HepG2 (cell line): ENCODE measurements around the gene ARAP1. TPM values are rescaled to one million over a fixed set of nuclear protein-coding genes. Genes with fewer than 3 reads are reported as not detected.

Experiments
- EED ChIP-seq: sonication (generic); formaldehyde crosslinking; IDR thresholded peaks from 2 replicates; pipeline ENCODE4 v1.5.0; 2020; ENCODE audit warnings: mild to moderate bottlenecking, missing genetic modification reagents
- GATA4 ChIP-seq: sonication (generic); IDR thresholded peaks from 2 replicates; pipeline ENCODE4 v1.6.1; 2016; ENCODE audit warnings: antibody characterized with exemption, low read depth, borderline replicate concordance
- MNT ChIP-seq: fragments of 450-650 bp; IDR thresholded peaks from 2 replicates; pipeline ENCODE4 v1.6.1; 2016
- MXI1 ChIP-seq: IDR thresholded peaks from 3 replicates; pipeline ENCODE4 v1.6.1; 2012; ENCODE audit warnings: low read depth, low read length, inconsistent platforms, borderline replicate concordance
- MZF1 ChIP-seq: sonication (generic); formaldehyde crosslinking; IDR thresholded peaks from 2 replicates; pipeline ENCODE4 v1.8.1; 2023; ENCODE audit warnings: mild to moderate bottlenecking, missing genetic modification reagents, borderline replicate concordance
- NFE2L2 ChIP-seq: fragments of 150-350 bp; IDR thresholded peaks from 2 replicates; pipeline ENCODE4 v1.6.1; 2014; ENCODE audit warnings: low read length
- NFIB ChIP-seq: sonication (generic); formaldehyde crosslinking; IDR thresholded peaks from 2 replicates; pipeline ENCODE4 v1.9.0; 2021; ENCODE audit warnings: missing genetic modification reagents, mild to moderate bottlenecking, borderline replicate concordance
- RORA ChIP-seq: sonication (generic); formaldehyde crosslinking; IDR thresholded peaks from 2 replicates; pipeline ENCODE4 v1.5.0; 2020; ENCODE audit warnings: mild to moderate bottlenecking, missing genetic modification reagents, moderate library complexity
- SAP130 ChIP-seq: IDR thresholded peaks from 2 replicates; pipeline ENCODE4 v1.6.1; 2016; ENCODE audit warnings: low read depth
- SNAI1 ChIP-seq: sonication (generic); formaldehyde crosslinking; IDR thresholded peaks from 2 replicates; pipeline ENCODE4 v1.5.0; 2020; ENCODE audit warnings: mild to moderate bottlenecking, missing genetic modification reagents, borderline replicate concordance
- TERF1 ChIP-seq: sonication (generic); formaldehyde crosslinking; IDR thresholded peaks from 2 replicates; pipeline ENCODE4 v1.8.0; 2022; ENCODE audit warnings: mild to moderate bottlenecking, missing genetic modification reagents, moderate library complexity
- ZBTB37 ChIP-seq: sonication (generic); formaldehyde crosslinking; IDR thresholded peaks from 2 replicates; pipeline ENCODE4 v1.4.0; 2020; ENCODE audit warnings: mild to moderate bottlenecking, missing genetic modification reagents
- ZNF549 ChIP-seq: sonication (generic); formaldehyde crosslinking; IDR thresholded peaks from 2 replicates; pipeline ENCODE4 v1.5.0; 2020; ENCODE audit warnings: missing genetic modification reagents
- ZNF570 ChIP-seq: sonication (generic); formaldehyde crosslinking; IDR thresholded peaks from 2 replicates; pipeline ENCODE4 v1.4.0; 2020; ENCODE audit warnings: mild to moderate bottlenecking, missing genetic modification reagents, borderline replicate concordance
- ZNF619 ChIP-seq: sonication (generic); formaldehyde crosslinking; IDR thresholded peaks from 2 replicates; pipeline ENCODE4 v1.4.0; 2020; ENCODE audit warnings: mild to moderate bottlenecking, missing genetic modification reagents
- ZNF788 ChIP-seq: sonication (generic); formaldehyde crosslinking; IDR thresholded peaks from 2 replicates; pipeline ENCODE4 v1.5.0; 2020; ENCODE audit warnings: mild to moderate bottlenecking, missing genetic modification reagents, borderline replicate concordance
- polyA plus RNA-seq, 8 experiments: library from polyadenylated mRNA; depleted of rRNA in 3 of 8; stranded (reverse) in 7 of 8; unstranded in 1 of 8; fragments of >200 nt; fragmentation: Illumina TruSeq in 4 of 8; extraction: Trizol in 4 of 8; gene quantifications; 2 replicates each; pipeline versions ENCODE4 v1.2.1 to v1.2.3, GENCODE V29; 2011 to 2016; ENCODE audit warnings: low read depth in 4 of 8, missing spikeins in 1 of 8, mixed read lengths in 1 of 8; ENCODE audit not compliant: insufficient read depth in 1 of 8
- total RNA-seq, 5 experiments: library from RNA; depleted of rRNA; stranded (reverse); fragments of >200 nt; fragmentation: Illumina TruSeq; extraction: Trizol; gene quantifications; 2 replicates each; pipeline ENCODE4 v1.2.3, GENCODE V29; 2016; ENCODE audit warnings: low read depth in 1 of 5
- TF ChIP-seq, protein P1 (sequence below), 2 experiments: sonication (generic) in 1 of 2; formaldehyde crosslinking in 1 of 2; IDR thresholded peaks; 2 replicates each; pipeline versions ENCODE4 v1.5.1 to v1.6.1; 2011 to 2020; ENCODE audit warnings: borderline replicate concordance in 1 of 2, low read depth in 1 of 2, low read length in 1 of 2, mild to moderate bottlenecking in 1 of 2, missing genetic modification reagents in 1 of 2, moderate library complexity in 1 of 2
- TF ChIP-seq, protein P2 (sequence below): conservative IDR thresholded peaks from 2 replicates; pipeline ENCODE4 v1.6.1; 2018; ENCODE audit warnings: missing genetic modification reagents
- TF ChIP-seq, protein P3 (sequence below): sonication (generic); formaldehyde crosslinking; IDR thresholded peaks from 2 replicates; pipeline ENCODE4 v1.4.0; 2020; ENCODE audit warnings: missing genetic modification reagents, low read depth, mild to moderate bottlenecking, borderline replicate concordance

ARAP1 gene
- total and polyA plus RNA-seq, 2 of the 13 experiments (the other 11 are each of a cell fraction or from before 2014, with no cell fraction given), result 43.2 to 55.5 TPM

DNA sequence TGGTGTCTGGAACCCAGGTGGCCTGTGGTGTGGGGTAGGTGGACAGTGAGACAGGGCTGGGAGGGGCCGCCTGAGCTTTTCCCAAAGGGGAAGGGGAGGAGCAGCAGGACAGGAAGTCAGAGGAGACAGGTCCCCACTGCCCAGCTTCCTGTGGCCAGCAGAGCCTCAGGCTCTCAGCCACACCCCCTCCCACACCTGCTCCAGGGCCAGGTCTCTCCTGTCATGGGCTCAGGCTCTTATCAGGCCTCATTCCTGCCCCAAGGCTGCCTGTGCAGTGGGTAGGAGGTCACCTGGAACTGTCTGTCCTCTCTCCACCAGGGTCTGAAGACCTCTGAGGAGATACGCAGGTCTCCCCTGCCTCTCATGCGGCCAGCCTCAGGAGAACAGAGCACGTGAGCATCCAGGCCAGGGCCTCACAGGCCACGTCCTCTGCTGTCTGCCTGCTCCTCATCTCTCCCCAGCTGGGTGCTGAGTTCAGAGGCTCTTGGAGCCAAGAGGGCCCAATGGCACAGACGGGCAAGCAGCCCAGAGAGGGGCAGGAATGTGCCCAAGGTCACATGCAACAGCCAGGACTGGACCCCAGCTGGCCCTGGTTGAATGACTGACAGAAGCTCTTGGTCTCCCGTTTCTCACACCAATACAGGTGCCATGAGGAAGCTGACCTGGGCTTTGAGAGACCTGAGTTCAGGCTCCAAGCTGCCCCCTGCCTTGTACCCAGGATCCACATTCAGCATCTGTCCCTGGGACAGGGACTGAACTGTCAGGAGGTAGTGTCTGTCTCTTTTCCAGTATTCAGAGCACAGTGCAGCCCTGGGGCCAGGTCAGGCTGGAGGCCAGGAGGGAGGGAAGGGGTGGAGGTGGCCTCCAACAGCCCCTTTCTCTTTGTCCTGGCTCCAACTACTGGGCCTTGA, 24.9 kb upstream of the ARAP1 start (continued):
- TF ChIP-seq GATA4 (no peak), NFE2L2 (no peak), SNAI1 (CRISPR knock-in tag) (no peak), MNT (no peak), MZF1 (CRISPR knock-in tag) (no peak), ZBTB37 (CRISPR knock-in tag) (no peak), ZNF788 (CRISPR knock-in tag) (no peak), ZNF549 (CRISPR knock-in tag) (no peak), MXI1 (no peak), ZNF619 (CRISPR knock-in tag) (no peak), SAP130 (peak; percentile 51), TERF1 (CRISPR knock-in tag) (no peak), ZNF570 (no peak), RORA (CRISPR knock-in tag) (no peak), NFIB (CRISPR knock-in tag) (no peak), EED (CRISPR knock-in tag) (0 out of 2 replicates have a peak, but pooled peaks have one; percentile 28)
- TF ChIP-seq, protein P1, sequence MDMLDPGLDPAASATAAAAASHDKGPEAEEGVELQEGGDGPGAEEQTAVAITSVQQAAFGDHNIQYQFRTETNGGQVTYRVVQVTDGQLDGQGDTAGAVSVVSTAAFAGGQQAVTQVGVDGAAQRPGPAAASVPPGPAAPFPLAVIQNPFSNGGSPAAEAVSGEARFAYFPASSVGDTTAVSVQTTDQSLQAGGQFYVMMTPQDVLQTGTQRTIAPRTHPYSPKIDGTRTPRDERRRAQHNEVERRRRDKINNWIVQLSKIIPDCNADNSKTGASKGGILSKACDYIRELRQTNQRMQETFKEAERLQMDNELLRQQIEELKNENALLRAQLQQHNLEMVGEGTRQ (IDR thresholded peaks at IDR 0.05; ENCODE audit: low read depth, low read length), result no peak
- TF ChIP-seq, protein P1 (CRISPR knock-in tag; IDR thresholded peaks at IDR 0.05; ENCODE audit: borderline replicate concordance), result no peak
- TF ChIP-seq, protein P2, sequence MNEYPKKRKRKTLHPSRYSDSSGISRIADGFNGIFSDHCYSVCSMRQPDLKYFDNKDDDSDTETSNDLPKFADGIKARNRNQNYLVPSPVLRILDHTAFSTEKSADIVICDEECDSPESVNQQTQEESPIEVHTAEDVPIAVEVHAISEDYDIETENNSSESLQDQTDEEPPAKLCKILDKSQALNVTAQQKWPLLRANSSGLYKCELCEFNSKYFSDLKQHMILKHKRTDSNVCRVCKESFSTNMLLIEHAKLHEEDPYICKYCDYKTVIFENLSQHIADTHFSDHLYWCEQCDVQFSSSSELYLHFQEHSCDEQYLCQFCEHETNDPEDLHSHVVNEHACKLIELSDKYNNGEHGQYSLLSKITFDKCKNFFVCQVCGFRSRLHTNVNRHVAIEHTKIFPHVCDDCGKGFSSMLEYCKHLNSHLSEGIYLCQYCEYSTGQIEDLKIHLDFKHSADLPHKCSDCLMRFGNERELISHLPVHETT (CRISPR knock-in tag), result no peak
- TF ChIP-seq, protein P3, sequence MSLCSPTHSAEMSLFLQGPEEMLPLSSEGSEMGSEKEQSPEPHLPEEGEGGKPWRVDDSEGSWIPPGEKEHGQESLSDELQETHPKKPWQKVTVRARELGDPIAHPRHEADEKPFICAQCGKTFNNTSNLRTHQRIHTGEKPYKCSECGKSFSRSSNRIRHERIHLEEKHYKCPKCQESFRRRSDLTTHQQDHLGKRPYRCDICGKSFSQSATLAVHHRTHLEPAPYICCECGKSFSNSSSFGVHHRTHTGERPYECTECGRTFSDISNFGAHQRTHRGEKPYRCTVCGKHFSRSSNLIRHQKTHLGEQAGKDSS, result 0 out of 2 replicates have a peak, but pooled peaks have one; percentile 11
